ENCODE results near the gene NPDC1.
A peak's percentile ranks its signal among the peaks of the same experiment; 100 is the strongest.

The NPDC1 gene

DNA sequence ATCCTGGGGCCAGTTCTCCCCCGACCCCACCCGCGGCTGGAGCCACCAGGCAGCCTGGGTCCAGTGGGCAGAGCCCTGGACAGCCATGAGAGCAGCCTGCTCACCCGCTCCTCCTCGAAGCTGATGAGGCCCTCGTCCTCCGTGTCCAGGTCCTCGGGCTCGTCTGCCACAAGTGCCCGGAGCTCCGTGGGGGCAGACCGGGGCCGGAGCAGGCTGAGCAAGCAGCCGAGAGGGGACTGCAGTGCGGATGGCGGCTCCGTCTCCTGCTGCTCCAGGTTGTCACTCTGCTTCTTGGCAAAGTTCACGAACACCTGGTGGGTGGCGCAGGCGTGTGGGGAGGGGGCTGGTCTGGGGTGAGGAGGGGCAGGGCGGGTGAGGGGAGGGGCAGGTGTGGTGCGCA, 37.7 kb downstream of the NPDC1 start:
- no peaks in the 10 kb centered on the region for H3K4me1 ChIP-seq (ENCODE audit: insufficient read depth, poor library complexity, severe bottlenecking)
- H3K4me3 ChIP-seq (ENCODE audit: severe bottlenecking), result no peak overlapping the region
- ATAC-seq (ENCODE audit: low read depth) (no peak), DNase-seq (ENCODE audit: low spot score) (no peak)
- no peaks in the 10 kb centered on the region for H3K36me3 ChIP-seq (ENCODE audit: low read depth)
- no peaks in the 10 kb centered on the region for H3K27me3 ChIP-seq (ENCODE audit: insufficient read depth, poor library complexity, severe bottlenecking)
- H3K9me3 ChIP-seq (ENCODE audit: severe bottlenecking), result no peaks in the 10 kb centered on the region
- TF ChIP-seq CTCF (IDR thresholded peaks at IDR 0.05; ENCODE audit: poor library complexity, severe bottlenecking), result no peak
- H3K27ac ChIP-seq (ENCODE audit: poor library complexity, severe bottlenecking), result no peak overlapping the region

DNA sequence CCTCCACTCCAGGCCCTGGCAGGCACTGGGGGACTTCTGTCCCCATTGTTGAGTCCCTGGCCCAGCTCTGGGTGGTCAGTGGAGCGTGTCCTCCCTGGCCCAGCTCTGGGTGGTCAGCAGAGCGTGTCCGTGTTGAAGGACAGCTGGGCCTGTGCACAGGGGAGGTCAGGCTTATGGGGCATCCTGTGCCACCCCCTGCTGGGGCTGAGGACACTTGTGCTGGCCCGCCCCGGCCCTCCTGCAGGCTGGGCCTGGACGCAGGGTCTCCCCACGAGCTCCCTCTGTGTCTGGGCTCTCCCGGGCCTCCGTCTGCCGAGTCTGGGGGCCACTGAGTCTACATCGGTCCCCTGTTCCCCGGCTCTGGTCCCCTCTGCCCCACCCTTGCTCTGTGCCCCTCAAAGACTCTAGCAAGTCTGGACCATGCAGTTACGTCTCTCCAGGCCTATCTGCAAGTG, 38.1 kb downstream of the NPDC1 start:
- Histone ChIP-seq H3K27ac (ENCODE audit: poor library complexity, severe bottlenecking) (no peak overlapping the region), H3K4me1 (ENCODE audit: insufficient read depth, poor library complexity, severe bottlenecking) (no peaks in the 10 kb centered on the region), H3K36me3 (ENCODE audit: low read depth) (no peaks in the 10 kb centered on the region), H3K27me3 (ENCODE audit: insufficient read depth, poor library complexity, severe bottlenecking) (no peaks in the 10 kb centered on the region), H3K4me3 (ENCODE audit: severe bottlenecking) (no peak overlapping the region), H3K9me3 (ENCODE audit: severe bottlenecking) (no peaks in the 10 kb centered on the region)
- ATAC-seq (ENCODE audit: low read depth) (no peak; the same call in 2 of the 3 replicates), DNase-seq (ENCODE audit: low spot score) (no peak)
- TF ChIP-seq CTCF (IDR thresholded peaks at IDR 0.05; ENCODE audit: poor library complexity, severe bottlenecking), result no peak

DNA sequence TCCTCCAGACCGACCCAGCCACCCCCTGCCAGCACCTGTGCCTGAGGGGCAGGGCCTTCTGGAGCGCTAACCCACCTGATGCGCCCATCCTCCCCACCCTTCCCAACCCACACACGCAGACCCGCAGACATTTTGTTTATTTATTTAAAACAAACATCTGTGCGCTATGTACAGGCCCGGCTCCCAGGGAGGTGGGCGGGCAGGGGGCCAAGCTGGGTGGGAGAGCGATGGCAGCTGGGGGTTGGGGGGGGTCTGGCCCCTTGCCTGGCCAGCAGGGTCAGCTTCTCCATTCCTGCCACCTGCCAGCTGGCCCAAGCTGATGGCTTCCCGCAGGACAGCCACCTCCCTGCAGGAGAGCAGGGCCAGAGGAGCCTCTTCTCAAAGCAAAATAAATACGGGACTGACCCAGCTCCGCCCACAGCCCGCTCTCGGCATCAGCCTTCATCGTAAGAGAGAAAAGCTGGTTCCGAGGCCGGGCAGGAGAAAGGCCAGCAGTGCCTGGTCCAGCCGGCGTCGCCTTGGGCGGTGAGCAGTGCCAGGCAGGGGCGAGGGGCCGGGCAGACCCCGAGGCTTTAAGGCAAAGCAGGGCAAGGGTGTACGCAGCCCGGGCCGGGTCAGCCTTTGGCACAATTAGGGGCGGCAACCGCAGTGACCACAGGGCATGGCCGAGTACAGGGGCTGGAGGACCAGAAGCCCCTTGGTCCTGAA, 38.7 kb downstream of the NPDC1 start:
- DNase-seq (ENCODE audit: low spot score) (no peak), ATAC-seq (ENCODE audit: low read depth) (0 out of 3 replicates have a peak, but pooled peaks have one; percentile 17)
- Histone ChIP-seq H3K4me3 (ENCODE audit: severe bottlenecking) (no peak overlapping the region), H3K36me3 (ENCODE audit: low read depth) (no peaks in the 10 kb centered on the region), H3K4me1 (ENCODE audit: insufficient read depth, poor library complexity, severe bottlenecking) (no peaks in the 10 kb centered on the region), H3K27ac (ENCODE audit: poor library complexity, severe bottlenecking) (no peak overlapping the region), H3K27me3 (ENCODE audit: insufficient read depth, poor library complexity, severe bottlenecking) (no peaks in the 10 kb centered on the region), H3K9me3 (ENCODE audit: severe bottlenecking) (no peaks in the 10 kb centered on the region)
- no peak for TF ChIP-seq CTCF (IDR thresholded peaks at IDR 0.05; ENCODE audit: poor library complexity, severe bottlenecking)

DNA sequence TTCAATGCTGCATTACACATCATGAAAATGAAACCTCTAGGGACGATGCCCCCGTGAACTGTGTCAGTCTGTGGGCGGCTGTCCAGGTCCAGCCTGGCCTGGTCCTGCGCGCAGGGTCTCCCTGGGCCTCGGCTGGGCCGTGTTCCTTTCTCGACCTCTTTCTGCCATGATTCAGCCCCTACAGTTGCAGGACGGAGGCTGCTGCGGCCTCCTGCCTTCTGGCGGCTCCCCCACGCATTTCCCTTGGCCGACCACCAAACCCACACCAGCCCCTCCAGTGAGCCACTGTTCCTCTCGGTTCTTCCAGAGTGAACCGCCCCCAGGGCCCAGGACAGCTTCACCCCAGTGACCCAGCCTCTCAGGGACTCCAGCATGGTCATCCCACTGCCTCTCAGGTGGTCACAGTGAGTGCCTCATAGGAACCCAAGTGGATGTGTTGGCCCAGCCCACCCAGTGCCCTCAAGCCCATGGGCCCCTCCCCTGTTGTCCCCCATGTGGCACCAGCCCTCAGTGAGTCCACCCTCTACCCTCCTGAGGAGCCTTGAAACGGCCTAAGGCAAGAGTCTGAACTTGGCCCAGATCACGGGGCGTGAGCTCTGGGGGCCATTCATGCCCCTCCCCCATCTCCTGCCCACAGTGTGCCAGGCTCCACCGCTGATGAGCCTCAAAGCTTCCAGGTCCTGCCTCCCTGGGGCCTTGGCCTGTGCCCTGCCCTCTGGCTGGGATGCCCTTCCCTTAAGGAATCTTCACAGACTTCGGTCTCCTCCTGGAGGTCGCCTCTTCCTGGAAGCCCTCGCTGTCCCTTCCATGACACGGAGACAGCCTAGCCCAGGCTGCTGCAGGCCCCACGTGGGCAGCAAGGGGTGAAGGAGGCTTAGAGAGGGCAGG, 39.6 kb downstream of the NPDC1 start:
- Histone ChIP-seq H3K27ac (ENCODE audit: poor library complexity, severe bottlenecking) (no peak overlapping the region), H3K4me3 (ENCODE audit: severe bottlenecking) (no peak overlapping the region), H3K36me3 (ENCODE audit: low read depth) (no peaks in the 10 kb centered on the region), H3K9me3 (ENCODE audit: severe bottlenecking) (no peaks in the 10 kb centered on the region), H3K27me3 (ENCODE audit: insufficient read depth, poor library complexity, severe bottlenecking) (no peaks in the 10 kb centered on the region), H3K4me1 (ENCODE audit: insufficient read depth, poor library complexity, severe bottlenecking) (no peaks in the 10 kb centered on the region)
- ATAC-seq (ENCODE audit: low read depth), result no peak
- no peak for TF ChIP-seq CTCF (IDR thresholded peaks at IDR 0.05; ENCODE audit: poor library complexity, severe bottlenecking)
- DNase-seq (ENCODE audit: low spot score), result no peak
